ENCODE measurements around the gene RBM20. TPM values are rescaled to one million over a fixed set of nuclear protein-coding genes. Genes with fewer than 3 reads are reported as not detected.
"Not testable (repeated sequence)": the region's sequence is repeated elsewhere in the genome, so short reads cannot be mapped to it uniquely, and the experiment has no call there.

The RBM20 gene
- polyA plus RNA-seq, 1 experiment = 0.11 TPM

GRCh38 chr10:110652475-110653118 lies 8.5 kb downstream of the RBM20 start:
- ChIA-PET CTCF (interaction anchor here (0.6 to 1.4 kb wide), 2 partner anchors 20 to 1485 kb away, joined by 3 read pairs; no protein-coding TSS in a partner anchor), POLR2A (no interaction called here)
- TF ChIP-seq CTCF (IDR thresholded peaks at IDR 0.05; ENCODE audit: low read depth, low read length) = no peak
- H3K27ac ChIP-seq (ENCODE audit: low read depth, low read length) = no peak overlapping the region
- peaks cover 5% of the 10 kb centered on the region for H3K27me3 ChIP-seq (ENCODE audit: control insufficient read depth, insufficient read depth, low read length)
- no peak for DNase-seq (ENCODE audit: low read depth, low spot score)
- H3K4me3 ChIP-seq (ENCODE audit: low read depth, low read length) = no peak overlapping the region
- H3K9me3 ChIP-seq (ENCODE audit: control insufficient read depth, insufficient read depth, low read length) = no peaks in the 10 kb centered on the region

GRCh38 chr10:110655320-110655719 lies 11.2 kb downstream of the RBM20 start:
- no peak overlapping the region for H3K4me3 ChIP-seq (ENCODE audit: low read depth, low read length)
- H3K27ac ChIP-seq (ENCODE audit: low read depth, low read length) = no peak overlapping the region
- peaks cover 4% of the 10 kb centered on the region for H3K27me3 ChIP-seq (ENCODE audit: control insufficient read depth, insufficient read depth, low read length)
- POLR2A ChIA-PET = interaction anchor here (0.6 kb wide), 1 partner anchor 18 kb away, joined by 3 read pairs; no protein-coding TSS in a partner anchor
- DNase-seq (ENCODE audit: low read depth, low spot score) = no peak
- CTCF ChIA-PET = interaction anchor here (2.1 kb wide), 1 partner anchor 17 kb away, joined by 7 read pairs; no protein-coding TSS in a partner anchor
- TF ChIP-seq CTCF (IDR thresholded peaks at IDR 0.05; ENCODE audit: low read depth, low read length) = no peak
- no peaks in the 10 kb centered on the region for H3K9me3 ChIP-seq (ENCODE audit: control insufficient read depth, insufficient read depth, low read length)

DNA sequence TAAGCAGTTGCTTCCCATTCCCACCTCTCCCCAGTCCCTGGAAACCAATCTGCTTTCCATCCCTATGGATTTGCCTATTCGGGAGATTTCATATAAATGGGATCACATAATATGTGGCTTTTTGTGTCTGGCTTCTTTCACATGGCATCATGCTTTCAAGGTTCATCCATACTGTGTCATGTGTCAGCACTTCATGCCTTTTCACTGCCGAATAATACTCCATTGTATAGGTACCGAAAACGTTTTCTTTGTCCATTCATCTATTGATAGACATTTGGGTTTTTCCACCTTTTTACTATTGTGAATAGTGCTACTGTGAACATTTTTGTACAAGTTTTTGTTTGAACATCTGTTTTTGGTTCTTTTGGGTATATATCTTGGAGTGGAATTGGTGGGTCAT lies 12.5 kb downstream of the RBM20 start:
- Histone ChIP-seq H3K9me3 (ENCODE audit: control insufficient read depth, insufficient read depth, low read length) (no peaks in the 10 kb centered on the region), H3K27ac (ENCODE audit: low read depth, low read length) (no peak overlapping the region), H3K4me3 (ENCODE audit: low read depth, low read length) (no peak overlapping the region), H3K27me3 (ENCODE audit: control insufficient read depth, insufficient read depth, low read length) (no peaks in the 10 kb centered on the region)
- TF ChIP-seq CTCF (IDR thresholded peaks at IDR 0.05; ENCODE audit: low read depth, low read length) = no peak
- DNase-seq (ENCODE audit: low read depth, low spot score) = no peak
- CTCF ChIA-PET = interaction anchor here (1.4 to 1.8 kb wide), 2 partner anchors 16 to 46 kb away, joined by 3 to 9 read pairs; no protein-coding TSS in a partner anchor
- POLR2A ChIA-PET = no interaction called here

DNA sequence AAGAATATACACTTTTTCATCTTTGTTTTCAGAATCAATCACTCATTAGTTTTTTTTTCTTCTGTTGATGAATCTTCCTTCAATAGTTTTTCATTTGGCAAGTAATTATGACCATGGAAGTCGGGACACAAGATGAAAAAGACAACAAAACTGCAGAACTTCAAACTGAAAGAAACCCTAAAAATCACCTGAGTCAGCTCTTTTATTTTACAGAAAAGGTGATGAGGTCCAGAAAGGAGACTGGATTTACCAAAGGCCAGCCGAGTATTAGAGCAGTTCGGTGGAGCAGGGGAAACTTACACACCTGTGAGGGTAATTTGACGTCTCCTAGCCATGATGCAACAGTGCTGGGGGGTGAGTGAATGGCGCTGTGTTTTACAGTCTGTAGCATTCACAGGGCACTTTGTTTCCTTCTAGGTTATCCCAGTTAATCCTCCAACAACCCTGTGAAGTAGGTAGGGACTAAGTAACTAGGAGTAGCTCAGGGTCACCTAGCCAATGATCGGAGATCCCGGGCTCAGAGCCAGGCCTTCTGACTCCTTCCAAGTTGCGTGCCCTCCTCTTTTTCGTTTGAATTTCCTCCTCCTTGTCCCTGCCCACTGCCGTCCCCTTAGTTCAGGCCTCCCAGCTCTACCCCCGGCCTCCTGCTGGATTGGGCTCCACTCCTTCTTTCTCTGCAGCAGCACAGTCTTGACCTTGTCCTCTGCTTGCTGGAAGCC lies 14.0 kb downstream of the RBM20 start:
- CTCF ChIA-PET = interaction anchor here (1.4 to 1.8 kb wide), 2 partner anchors 14 to 47 kb away, joined by 3 to 9 read pairs; no protein-coding TSS in a partner anchor
- H3K9me3 ChIP-seq (ENCODE audit: control insufficient read depth, insufficient read depth, low read length) = no peaks in the 10 kb centered on the region
- no peak overlapping the region for H3K27ac ChIP-seq (ENCODE audit: low read depth, low read length)
- DNase-seq (ENCODE audit: low read depth, low spot score) = no peak
- no peaks in the 10 kb centered on the region for H3K27me3 ChIP-seq (ENCODE audit: control insufficient read depth, insufficient read depth, low read length)
- POLR2A ChIA-PET = no interaction called here
- TF ChIP-seq CTCF (IDR thresholded peaks at IDR 0.05; ENCODE audit: low read depth, low read length) = no peak
- no peak overlapping the region for H3K4me3 ChIP-seq (ENCODE audit: low read depth, low read length)

- Histone ChIP-seq H3K27ac (ENCODE audit: low read depth, low read length) (no peak overlapping the region), H3K27me3 (ENCODE audit: control insufficient read depth, insufficient read depth, low read length) (no peaks in the 10 kb centered on the region), H3K4me3 (ENCODE audit: low read depth, low read length) (no peak overlapping the region), H3K9me3 (ENCODE audit: control insufficient read depth, insufficient read depth, low read length) (no peaks in the 10 kb centered on the region)
- TF ChIP-seq CTCF (IDR thresholded peaks at IDR 0.05; ENCODE audit: low read depth, low read length) = no peak
- ChIA-PET POLR2A (no interaction called here), CTCF (interaction anchor here (1.4 kb wide), 1 partner anchor 13 kb away, joined by 6 read pairs; no protein-coding TSS in a partner anchor)
- no peak for DNase-seq (ENCODE audit: low read depth, low spot score)
Observed at GRCh38 chr10:110659558-110659957, 15.4 kb downstream of the RBM20 start.

DNA sequence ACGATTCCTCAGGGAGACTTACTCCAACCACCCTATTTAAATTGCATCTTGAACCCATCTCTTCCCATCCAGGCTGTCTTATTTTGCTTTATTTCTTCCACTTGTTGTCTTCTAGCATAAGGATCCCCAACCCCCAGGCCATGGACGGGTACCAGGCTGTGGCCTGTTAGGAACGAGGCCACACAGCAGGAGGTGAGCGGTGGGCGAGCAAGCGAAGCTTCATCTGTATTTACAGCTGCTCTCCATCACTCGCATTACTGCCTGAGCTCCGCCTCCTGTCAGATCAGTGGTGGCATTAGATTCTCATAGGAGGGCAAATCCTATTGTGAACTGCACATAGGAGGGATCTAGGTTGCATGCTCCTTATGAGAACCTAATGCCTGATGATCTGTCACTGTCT lies 16.2 kb downstream of the RBM20 start:
- CTCF ChIA-PET = interaction anchor here (1.4 kb wide), 1 partner anchor 12 kb away, joined by 6 read pairs; no protein-coding TSS in a partner anchor
- POLR2A ChIA-PET; H3K27ac ChIP-seq (ENCODE audit: low read depth, low read length); H3K27me3 ChIP-seq (ENCODE audit: control insufficient read depth, insufficient read depth, low read length); DNase-seq (ENCODE audit: low read depth, low spot score); H3K4me3 ChIP-seq (ENCODE audit: low read depth, low read length); H3K9me3 ChIP-seq (ENCODE audit: control insufficient read depth, insufficient read depth, low read length): not testable (repeated sequence)

Measured in AG04450 (cell line).